Measurements from ENCODE around the gene CCDC85B.

DNA sequence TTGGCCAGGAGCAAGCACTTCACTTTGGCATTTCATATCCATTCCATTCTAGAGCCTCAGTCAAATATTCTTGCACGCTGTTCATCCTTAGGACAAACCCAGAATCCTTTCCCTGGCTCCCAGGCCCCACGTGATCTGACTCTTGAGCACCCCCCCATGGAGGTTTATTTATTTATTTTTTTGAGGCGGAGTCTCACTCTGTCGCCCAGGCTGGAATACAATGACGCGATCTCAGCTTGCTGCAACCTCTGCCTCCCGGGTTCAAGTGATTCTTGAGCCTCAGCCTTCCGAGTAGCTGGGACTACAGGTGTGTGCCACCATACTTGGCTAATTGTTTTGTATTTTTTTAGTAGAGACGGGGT, 42.1 kb downstream of the CCDC85B start:
- TF ChIP-seq CTCF (IDR thresholded peaks at IDR 0.05; ENCODE audit: poor library complexity, severe bottlenecking) (no peak), EZH2 (IDR thresholded peaks at IDR 0.05; ENCODE audit: borderline replicate concordance, insufficient read depth, low read length, poor library complexity, severe bottlenecking) (no peak), SMC3 (conservative IDR thresholded peaks at IDR 0.05; ENCODE audit: poor library complexity) (no peak), TAF1 (IDR thresholded peaks at IDR 0.05; ENCODE audit: low read depth) (no peak), EP300 (conservative IDR thresholded peaks at IDR 0.05; ENCODE audit: poor library complexity, severe bottlenecking) (no peak), POLR2AphosphoS5 (IDR thresholded peaks at IDR 0.05) (no peak), REST (IDR thresholded peaks at IDR 0.05; ENCODE audit: borderline replicate concordance) (no peak)

Measured in neural cell (in vitro differentiated cells).